HCT116 (cell line): Measurements from ENCODE around the gene AP3S1. TPM values are rescaled to one million over a fixed set of nuclear protein-coding genes. Genes with fewer than 3 reads are reported as not detected.

Source experiments
- ATAC-seq: fragments of 200-7000 bp; cut with Tn5 transposase; 2 replicates; pipeline ENCODE4 v1.9.1; 2020; ENCODE audit warnings: mild to moderate bottlenecking, moderate library complexity
- BruUV-seq: library from RNA; stranded (reverse); fragments of 400-500 nt; replicated peaks from 2 replicates; lab custom pipeline; 2021; lab: Mats Ljungman, UMichigan
- CTCF ChIA-PET: fragments of 300-600 bp; sonication (Branson Sonifier 250); formaldehyde crosslinking; loops from one replicate; lab custom pipeline; 2021; ENCODE audit warnings: antibody characterized with exemption; lab: Charles Lee
- POLR2A ChIA-PET: fragments of 300-600, 350-600 bp; sonication (Branson Sonifier 250); formaldehyde crosslinking; loops from one replicate; lab custom pipeline; 2021; ENCODE audit warnings: antibody characterized with exemption; lab: Charles Lee
- RAD21 ChIA-PET, 2 experiments: fragments of 300-600 bp; sonication (Branson Sonifier 250); formaldehyde crosslinking; loops; one replicate each; lab custom pipeline; 2023; ENCODE audit warnings: low total read pairs in 2 of 2; ENCODE audit not compliant: uncharacterized antibody in 2 of 2, unreplicated experiment in 2 of 2, low non-redundant PET in 1 of 2; lab: Charles Lee
- DNase-seq: peaks from one replicate; pipeline ENCODE4 v3.0.0-alpha.2; 2010; ENCODE audit warnings: low read depth, low spot score
- H2AFZ ChIP-seq: fragments of 200-600 bp; shearing (Covaris generic), sonication (generic); 2 replicates; pipeline ENCODE4 v1.6.1; 2017; ENCODE audit warnings: low read depth, mixed run types, mixed read lengths, antibody characterized with exemption, low read length; ENCODE audit not compliant: poor library complexity, severe bottlenecking
- H3K27ac ChIP-seq: 2 replicates; pipeline ENCODE4 v1.5.1; 2012; ENCODE audit warnings: low read depth, low read length
- H3K27me3 ChIP-seq: fragments of 200-600 bp; sonication (generic); 2 replicates; pipeline ENCODE4 v1.6.1; 2016; ENCODE audit warnings: mixed run types, low read length, mixed read lengths; ENCODE audit not compliant: insufficient read depth
- H3K36me3 ChIP-seq, 2 experiments: fragments of 200-500 bp in 1 of 2; fragments of 200-600 bp in 1 of 2; sonication (Bioruptor generic) in 1 of 2; sonication (generic) in 1 of 2; 2 replicates each; pipeline versions ENCODE4 v1.5.1 to v1.6.1; 2014 to 2016; ENCODE audit warnings: low read length in 2 of 2, inconsistent platforms in 1 of 2, mixed read lengths in 1 of 2, mixed run types in 1 of 2; ENCODE audit not compliant: insufficient read depth in 2 of 2, control insufficient read depth in 1 of 2
- H3K4me1 ChIP-seq, 2 experiments: fragments of 200-600 bp in 1 of 2; sonication (generic) in 1 of 2; 2 replicates each; pipeline versions ENCODE4 v1.5.1 to v1.6.1; 2012 to 2017; ENCODE audit warnings: low read length in 2 of 2, inconsistent platforms in 1 of 2, mild to moderate bottlenecking in 1 of 2, mixed read lengths in 1 of 2, mixed run types in 1 of 2, moderate library complexity in 1 of 2; ENCODE audit not compliant: insufficient read depth in 2 of 2, control insufficient read depth in 1 of 2
- H3K4me2 ChIP-seq: fragments of 200-600 bp; sonication (generic); 2 replicates; pipeline ENCODE4 v1.6.1; 2017; ENCODE audit warnings: mixed run types, low read length, mixed read lengths
- H3K4me3 ChIP-seq, 2 experiments: fragments of 200-600 bp in 1 of 2; sonication (generic) in 1 of 2; replicated peaks in 1 of 2; 2 replicates each; pipeline ENCODE4 v1.5.1; 2011 to 2016; ENCODE audit warnings: low read length in 2 of 2, control low read depth in 1 of 2, low read depth in 1 of 2, mild to moderate bottlenecking in 1 of 2, mixed read lengths in 1 of 2, mixed run types in 1 of 2
- H3K79me2 ChIP-seq: fragments of 200-600 bp; sonication (generic); 2 replicates; pipeline ENCODE4 v1.6.1; 2017; ENCODE audit warnings: mild to moderate bottlenecking, mixed run types, low read length, moderate library complexity, mixed read lengths; ENCODE audit not compliant: insufficient read depth
- H3K9ac ChIP-seq: fragments of 200-600 bp; sonication (generic); 2 replicates; pipeline ENCODE4 v1.6.1; 2016; ENCODE audit warnings: low read length, mixed read lengths
- H3K9me2 ChIP-seq: fragments of 200-600 bp; sonication (generic), shearing (Covaris generic); 2 replicates; pipeline ENCODE4 v1.6.1; 2017; ENCODE audit warnings: mixed run types, mild to moderate bottlenecking, moderate library complexity; ENCODE audit not compliant: insufficient read depth
- H3K9me3 ChIP-seq, 2 experiments: fragments of 200-500 bp in 1 of 2; fragments of 200-600 bp in 1 of 2; sonication (Bioruptor generic) in 1 of 2; sonication (generic) in 1 of 2; 2 replicates each; pipeline ENCODE4 v1.6.1; 2014 to 2017; ENCODE audit warnings: low read length in 2 of 2, mixed read lengths in 2 of 2, inconsistent platforms in 1 of 2, low read depth in 1 of 2, mild to moderate bottlenecking in 1 of 2, mixed run types in 1 of 2, moderate library complexity in 1 of 2; ENCODE audit not compliant: control insufficient read depth in 1 of 2, insufficient read depth in 1 of 2
- H4K20me1 ChIP-seq: fragments of 200-600 bp; sonication (generic), shearing (Covaris generic); 2 replicates; pipeline ENCODE4 v1.6.1; 2017; ENCODE audit warnings: mixed run types, mild to moderate bottlenecking, moderate library complexity; ENCODE audit not compliant: insufficient read depth
- CBX3 ChIP-seq: IDR thresholded peaks from 2 replicates; pipeline ENCODE4 v1.6.1; 2012; ENCODE audit warnings: low read depth
- EGR1 ChIP-seq: IDR thresholded peaks from 2 replicates; pipeline ENCODE4 v1.6.1; 2012; ENCODE audit warnings: low read depth
- EZH2 ChIP-seq: fragments of 200-600 bp; sonication (generic); IDR thresholded peaks from 2 replicates; pipeline ENCODE4 v1.6.1; 2017; ENCODE audit warnings: antibody characterized with exemption, mixed run types
- EZH2phosphoT487 ChIP-seq: fragments of 200-600 bp; IDR thresholded peaks from 2 replicates; pipeline ENCODE4 v1.6.1; 2018; ENCODE audit warnings: antibody characterized with exemption, borderline replicate concordance
- FOSL1 ChIP-seq: IDR thresholded peaks from 2 replicates; pipeline ENCODE4 v1.6.1; 2012; ENCODE audit warnings: low read depth
- JUND ChIP-seq: IDR thresholded peaks from 2 replicates; pipeline ENCODE4 v1.6.1; 2012
- POLR2A ChIP-seq: IDR thresholded peaks from 2 replicates; pipeline ENCODE4 v1.7.0; 2011; ENCODE audit warnings: borderline replicate concordance; ENCODE audit not compliant: insufficient read depth, insufficient read length; ENCODE audit errors: extremely low read depth
- POLR2AphosphoS5 ChIP-seq: IDR thresholded peaks from 2 replicates; pipeline ENCODE4 v1.6.1; 2011; ENCODE audit warnings: mild to moderate bottlenecking, low read depth, low read length, moderate library complexity
- RAD21 ChIP-seq: IDR thresholded peaks from 2 replicates; pipeline ENCODE4 v1.6.1; 2012; ENCODE audit warnings: low read depth, mild to moderate bottlenecking
- SP1 ChIP-seq: IDR thresholded peaks from 2 replicates; pipeline ENCODE4 v1.6.1; 2012; ENCODE audit warnings: low read depth
- SRF ChIP-seq: IDR thresholded peaks from 2 replicates; pipeline ENCODE4 v1.6.1; 2012; ENCODE audit warnings: low read depth
- TCF7L2 ChIP-seq: IDR thresholded peaks from 2 replicates; pipeline ENCODE4 v1.7.0; 2011; ENCODE audit warnings: borderline replicate concordance, inconsistent platforms; ENCODE audit not compliant: insufficient read depth, insufficient read length; ENCODE audit errors: extremely low read depth
- ZNF274 ChIP-seq: fragments of 200-500 bp; sonication (Bioruptor generic); IDR thresholded peaks from 2 replicates; pipeline ENCODE4 v1.6.1; 2014; ENCODE audit warnings: mild to moderate bottlenecking, low read depth, low read length, inconsistent platforms
- intact Hi-C: fragments of 100-400 bp; cut with micrococcal nuclease; formaldehyde crosslinking; loops from 2 replicates; pipeline ENCODE4 v1.10.0; 2022
- total RNA-seq: library from RNA; stranded (reverse); gene quantifications from one replicate; pipeline ENCODE4 v1.2.1, GENCODE V29; 2021; ENCODE audit not compliant: unreplicated experiment
- TF ChIP-seq, protein P1 (sequence below): IDR thresholded peaks from 2 replicates; pipeline ENCODE4 v1.6.1; 2012; ENCODE audit warnings: low read depth
- TF ChIP-seq, protein P2 (sequence below): IDR thresholded peaks from 2 replicates; pipeline ENCODE4 v1.6.1; 2012
- TF ChIP-seq, protein P3 (sequence below): IDR thresholded peaks from 2 replicates; pipeline ENCODE4 v1.6.1; 2011; ENCODE audit warnings: mild to moderate bottlenecking, low read length, moderate library complexity; ENCODE audit not compliant: insufficient replicate concordance; ENCODE audit errors: extremely low read depth

The AP3S1 gene
- total RNA-seq, 1 experiment from 2014 or later, result 432 TPM

DNA sequence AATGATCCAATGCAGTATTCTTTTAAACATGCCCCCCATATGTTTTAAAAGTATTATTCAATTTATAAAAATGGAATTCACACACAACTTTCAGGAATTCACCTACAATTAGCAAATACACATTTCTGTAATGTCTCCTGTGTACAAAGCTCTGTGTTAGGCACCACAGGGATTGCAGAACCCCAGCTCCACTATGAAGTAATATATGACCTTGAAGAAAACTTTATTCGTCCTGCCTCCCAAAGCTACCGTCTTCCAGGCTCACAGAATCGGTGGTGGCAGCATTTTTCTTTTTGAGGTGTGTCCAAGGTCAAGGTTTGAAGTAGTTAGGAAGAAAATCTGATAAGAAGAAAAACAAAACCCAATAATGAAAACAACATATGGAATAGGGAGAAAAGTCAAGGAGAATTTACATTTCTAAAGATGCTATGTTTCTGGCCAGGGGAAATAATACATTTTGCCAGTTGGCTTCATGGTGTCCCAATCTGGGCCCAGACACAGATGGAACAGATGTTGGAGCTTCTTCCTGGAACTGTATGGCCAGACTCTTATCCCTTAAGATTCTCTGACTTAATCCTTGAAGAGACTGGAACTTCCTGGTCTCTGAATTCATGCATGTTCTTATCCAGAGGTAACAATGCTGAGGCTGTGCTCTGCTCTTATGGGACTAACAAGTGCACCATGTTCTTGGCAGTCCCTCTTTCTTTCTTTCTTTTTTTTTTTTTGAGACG, 98.5 kb downstream of the AP3S1 start:
- no peak overlapping the region for H3K9ac ChIP-seq
- ATAC-seq (no peak), DNase-seq (no peak)
- H3K4me2 ChIP-seq, result no peak overlapping the region
- peak overlapping the region; percentile 29; the same call in 1 of the 2 replicates for H3K27ac ChIP-seq
- no peaks in the 10 kb centered on the region for H3K9me3 ChIP-seq
- H3K4me1 ChIP-seq, result peaks cover 14 to 42% of the 10 kb centered on the region in 2 experiments; a peak in 3 of 4 replicates
- no peak for TF ChIP-seq EZH2phosphoT487
- TF ChIP-seq, protein P1, sequence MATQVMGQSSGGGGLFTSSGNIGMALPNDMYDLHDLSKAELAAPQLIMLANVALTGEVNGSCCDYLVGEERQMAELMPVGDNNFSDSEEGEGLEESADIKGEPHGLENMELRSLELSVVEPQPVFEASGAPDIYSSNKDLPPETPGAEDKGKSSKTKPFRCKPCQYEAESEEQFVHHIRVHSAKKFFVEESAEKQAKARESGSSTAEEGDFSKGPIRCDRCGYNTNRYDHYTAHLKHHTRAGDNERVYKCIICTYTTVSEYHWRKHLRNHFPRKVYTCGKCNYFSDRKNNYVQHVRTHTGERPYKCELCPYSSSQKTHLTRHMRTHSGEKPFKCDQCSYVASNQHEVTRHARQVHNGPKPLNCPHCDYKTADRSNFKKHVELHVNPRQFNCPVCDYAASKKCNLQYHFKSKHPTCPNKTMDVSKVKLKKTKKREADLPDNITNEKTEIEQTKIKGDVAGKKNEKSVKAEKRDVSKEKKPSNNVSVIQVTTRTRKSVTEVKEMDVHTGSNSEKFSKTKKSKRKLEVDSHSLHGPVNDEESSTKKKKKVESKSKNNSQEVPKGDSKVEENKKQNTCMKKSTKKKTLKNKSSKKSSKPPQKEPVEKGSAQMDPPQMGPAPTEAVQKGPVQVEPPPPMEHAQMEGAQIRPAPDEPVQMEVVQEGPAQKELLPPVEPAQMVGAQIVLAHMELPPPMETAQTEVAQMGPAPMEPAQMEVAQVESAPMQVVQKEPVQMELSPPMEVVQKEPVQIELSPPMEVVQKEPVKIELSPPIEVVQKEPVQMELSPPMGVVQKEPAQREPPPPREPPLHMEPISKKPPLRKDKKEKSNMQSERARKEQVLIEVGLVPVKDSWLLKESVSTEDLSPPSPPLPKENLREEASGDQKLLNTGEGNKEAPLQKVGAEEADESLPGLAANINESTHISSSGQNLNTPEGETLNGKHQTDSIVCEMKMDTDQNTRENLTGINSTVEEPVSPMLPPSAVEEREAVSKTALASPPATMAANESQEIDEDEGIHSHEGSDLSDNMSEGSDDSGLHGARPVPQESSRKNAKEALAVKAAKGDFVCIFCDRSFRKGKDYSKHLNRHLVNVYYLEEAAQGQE, result no peak
- TF ChIP-seq, protein P2, sequence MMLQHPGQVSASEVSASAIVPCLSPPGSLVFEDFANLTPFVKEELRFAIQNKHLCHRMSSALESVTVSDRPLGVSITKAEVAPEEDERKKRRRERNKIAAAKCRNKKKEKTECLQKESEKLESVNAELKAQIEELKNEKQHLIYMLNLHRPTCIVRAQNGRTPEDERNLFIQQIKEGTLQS, result no peak
- TF ChIP-seq, protein P3, sequence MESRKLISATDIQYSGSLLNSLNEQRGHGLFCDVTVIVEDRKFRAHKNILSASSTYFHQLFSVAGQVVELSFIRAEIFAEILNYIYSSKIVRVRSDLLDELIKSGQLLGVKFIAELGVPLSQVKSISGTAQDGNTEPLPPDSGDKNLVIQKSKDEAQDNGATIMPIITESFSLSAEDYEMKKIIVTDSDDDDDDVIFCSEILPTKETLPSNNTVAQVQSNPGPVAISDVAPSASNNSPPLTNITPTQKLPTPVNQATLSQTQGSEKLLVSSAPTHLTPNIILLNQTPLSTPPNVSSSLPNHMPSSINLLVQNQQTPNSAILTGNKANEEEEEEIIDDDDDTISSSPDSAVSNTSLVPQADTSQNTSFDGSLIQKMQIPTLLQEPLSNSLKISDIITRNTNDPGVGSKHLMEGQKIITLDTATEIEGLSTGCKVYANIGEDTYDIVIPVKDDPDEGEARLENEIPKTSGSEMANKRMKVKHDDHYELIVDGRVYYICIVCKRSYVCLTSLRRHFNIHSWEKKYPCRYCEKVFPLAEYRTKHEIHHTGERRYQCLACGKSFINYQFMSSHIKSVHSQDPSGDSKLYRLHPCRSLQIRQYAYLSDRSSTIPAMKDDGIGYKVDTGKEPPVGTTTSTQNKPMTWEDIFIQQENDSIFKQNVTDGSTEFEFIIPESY, result no peak
- TF ChIP-seq SRF, result no peak
- no peak for TF ChIP-seq ZNF274
- no peak for TF ChIP-seq SP1
- TF ChIP-seq RAD21, result no peak
- no peak for TF ChIP-seq POLR2AphosphoS5
- TF ChIP-seq EGR1, result no peak
- no peak for TF ChIP-seq FOSL1
- no peak for TF ChIP-seq POLR2A
- TF ChIP-seq JUND, result no peak
- TF ChIP-seq TCF7L2, result no peak
- no peak for TF ChIP-seq CBX3
- no peak for TF ChIP-seq EZH2
- POLR2A ChIA-PET, result interaction anchor here (0.6 to 1.3 kb wide), 2 partner anchors 25 to 26 kb away, joined by 3 read pairs; no protein-coding TSS in a partner anchor
- RAD21 ChIA-PET, result no interaction called here
- no peak overlapping the region for H2AFZ ChIP-seq
- no peaks in the 10 kb centered on the region for H3K79me2 ChIP-seq
- BruUV-seq, result TSS peak; percentile 54
- CTCF ChIA-PET, result no interaction called here
- H3K36me3 ChIP-seq, result 0 out of 4 replicates have a peak, but pooled peaks cover 0 to 4% of the 10 kb centered on the region in 2 experiments
- H4K20me1 ChIP-seq, result no peaks in the 10 kb centered on the region
- H3K9me2 ChIP-seq, result no peaks in the 10 kb centered on the region
- H3K27me3 ChIP-seq, result no peaks in the 10 kb centered on the region
- intact Hi-C loops, result no loop called here
- no peak overlapping the region for H3K4me3 ChIP-seq
